Bronchial epithelial cell (primary cell): ENCODE data around the gene PCSK5. TPM values are rescaled to one million over a fixed set of nuclear protein-coding genes. Genes with fewer than 3 reads are reported as not detected.
"Not testable (repeated sequence)": the region's sequence is repeated elsewhere in the genome, so short reads cannot be mapped to it uniquely, and the experiment has no call there.

Experiments used
- DNase-seq: peaks from one replicate; pipeline ENCODE4 v3.0.0-alpha.2; 2010; ENCODE audit warnings: low read depth
- FAIRE-seq: peaks from 2 replicates; lab custom pipeline; 2011; peaks lifted over from hg19 to GRCh38; lab: Jason Lieb, UNC
- H3K27me3 ChIP-seq: 2 replicates; pipeline ENCODE4 v1.5.1; 2011; ENCODE audit warnings: low read length; ENCODE audit not compliant: control insufficient read depth, insufficient read depth
- H3K36me3 ChIP-seq: 2 replicates; pipeline ENCODE4 v1.5.1; 2011; ENCODE audit warnings: low read length; ENCODE audit not compliant: control insufficient read depth, insufficient read depth
- H3K4me3 ChIP-seq: 2 replicates; pipeline ENCODE4 v1.5.1; 2011; ENCODE audit warnings: mild to moderate bottlenecking, low read depth, low read length, control low read depth
- total RNA-seq: library from RNA; depleted of rRNA; stranded (reverse); fragments of >200 nt; gene quantifications from 2 replicates; pipeline ENCODE4 v1.2.1, GENCODE V29; 2014
- TF ChIP-seq, protein P1 (sequence below): IDR thresholded peaks from 2 replicates; pipeline ENCODE4 v1.5.1; 2011; ENCODE audit warnings: mild to moderate bottlenecking, moderate library complexity, low read length, control low read depth, inconsistent platforms; ENCODE audit not compliant: insufficient read depth, severe bottlenecking

Gene PCSK5
- total RNA-seq, 1 donor from 2014 or later: 4.2 TPM

DNA sequence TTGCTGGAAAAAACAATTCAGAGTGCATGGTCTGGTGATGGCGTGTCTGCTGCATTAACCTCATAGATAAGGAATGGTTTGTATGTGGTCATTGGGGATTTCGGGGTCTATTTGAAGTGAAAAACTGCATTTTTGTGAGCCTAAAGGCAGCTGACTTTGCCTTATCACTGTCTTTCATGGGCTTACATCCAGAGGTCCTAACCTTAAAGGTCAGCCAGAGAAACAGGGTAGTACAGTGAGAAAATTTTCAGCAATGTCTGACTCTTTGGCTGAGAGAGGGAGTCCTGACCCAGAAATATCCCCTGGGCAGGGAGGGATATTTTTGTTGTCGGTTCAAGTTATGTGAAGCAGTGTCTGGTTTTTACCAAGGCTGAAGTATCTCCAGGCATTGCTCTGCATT, 5.7 kb downstream of the PCSK5 start:
- Histone ChIP-seq H3K36me3 (no peaks in the 10 kb centered on the region), H3K4me3 (no peak overlapping the region), H3K27me3 (no peaks in the 10 kb centered on the region)
- FAIRE-seq (no peak), DNase-seq (no peak)
- TF ChIP-seq, protein P1, sequence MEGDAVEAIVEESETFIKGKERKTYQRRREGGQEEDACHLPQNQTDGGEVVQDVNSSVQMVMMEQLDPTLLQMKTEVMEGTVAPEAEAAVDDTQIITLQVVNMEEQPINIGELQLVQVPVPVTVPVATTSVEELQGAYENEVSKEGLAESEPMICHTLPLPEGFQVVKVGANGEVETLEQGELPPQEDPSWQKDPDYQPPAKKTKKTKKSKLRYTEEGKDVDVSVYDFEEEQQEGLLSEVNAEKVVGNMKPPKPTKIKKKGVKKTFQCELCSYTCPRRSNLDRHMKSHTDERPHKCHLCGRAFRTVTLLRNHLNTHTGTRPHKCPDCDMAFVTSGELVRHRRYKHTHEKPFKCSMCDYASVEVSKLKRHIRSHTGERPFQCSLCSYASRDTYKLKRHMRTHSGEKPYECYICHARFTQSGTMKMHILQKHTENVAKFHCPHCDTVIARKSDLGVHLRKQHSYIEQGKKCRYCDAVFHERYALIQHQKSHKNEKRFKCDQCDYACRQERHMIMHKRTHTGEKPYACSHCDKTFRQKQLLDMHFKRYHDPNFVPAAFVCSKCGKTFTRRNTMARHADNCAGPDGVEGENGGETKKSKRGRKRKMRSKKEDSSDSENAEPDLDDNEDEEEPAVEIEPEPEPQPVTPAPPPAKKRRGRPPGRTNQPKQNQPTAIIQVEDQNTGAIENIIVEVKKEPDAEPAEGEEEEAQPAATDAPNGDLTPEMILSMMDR: no peak

DNA sequence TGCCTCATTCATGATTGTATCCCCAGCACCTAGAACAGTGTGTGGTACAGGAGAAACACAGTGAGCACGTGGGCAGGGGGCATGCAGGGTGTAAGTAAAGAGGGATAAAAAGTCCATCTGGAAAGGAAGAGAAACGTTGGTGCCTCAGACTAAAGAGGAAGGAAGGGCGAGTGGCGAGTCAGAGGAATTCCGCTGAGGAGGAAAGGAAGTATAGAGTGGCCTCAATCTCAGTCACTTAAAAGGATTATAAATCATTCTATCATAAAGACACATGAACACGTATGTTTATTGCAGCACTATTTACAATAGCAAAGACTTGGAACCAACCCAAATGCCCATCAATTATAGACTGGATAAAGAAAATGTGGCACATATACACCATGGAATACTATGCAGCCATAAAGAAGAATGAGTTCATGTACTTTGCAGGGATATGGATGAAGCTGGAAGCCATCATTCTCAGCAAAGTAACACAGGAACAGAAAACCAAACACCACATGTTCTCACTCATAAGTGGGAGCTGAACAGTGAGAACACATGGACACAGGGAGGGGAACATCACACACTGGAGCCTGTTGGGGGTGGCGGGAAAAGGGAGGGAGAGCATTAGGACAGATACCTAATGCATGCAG, 10.5 kb downstream of the PCSK5 start:
- DNase-seq, FAIRE-seq, H3K36me3 ChIP-seq, H3K27me3 ChIP-seq, H3K4me3 ChIP-seq: not testable (repeated sequence)

DNA sequence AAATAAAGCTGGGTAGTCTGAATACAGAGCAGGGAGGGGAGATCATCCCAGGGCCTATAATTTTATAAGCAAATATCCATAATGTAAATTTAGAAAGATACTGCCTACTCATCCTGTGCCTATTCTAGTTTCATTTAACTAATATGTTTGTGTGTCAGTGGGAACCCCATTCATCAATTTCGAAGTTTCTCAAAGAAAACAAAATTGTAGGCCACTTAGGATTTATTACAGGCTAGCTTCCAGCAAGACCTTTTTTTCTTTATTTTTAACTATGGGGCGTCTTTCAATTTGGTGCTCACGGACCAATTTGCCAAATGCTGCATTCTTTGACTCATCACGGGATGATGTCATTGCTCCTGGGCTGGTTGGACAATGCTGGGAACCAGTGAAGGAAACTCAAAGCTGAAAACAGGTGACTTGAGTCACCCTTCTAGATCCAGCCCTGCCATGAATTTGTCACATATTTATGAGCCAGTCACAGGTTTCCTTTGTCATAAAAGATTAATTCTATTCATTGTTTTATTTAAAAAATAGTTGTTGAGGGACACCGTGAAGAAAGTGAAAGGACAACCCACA, 13.4 kb downstream of the PCSK5 start:
- peak; percentile 73 for DNase-seq
- no peaks in the 10 kb centered on the region for H3K27me3 ChIP-seq
- no peaks in the 10 kb centered on the region for H3K36me3 ChIP-seq
- H3K4me3 ChIP-seq: no peak overlapping the region
- TF ChIP-seq, protein P1: no peak
- FAIRE-seq: no peak

DNA sequence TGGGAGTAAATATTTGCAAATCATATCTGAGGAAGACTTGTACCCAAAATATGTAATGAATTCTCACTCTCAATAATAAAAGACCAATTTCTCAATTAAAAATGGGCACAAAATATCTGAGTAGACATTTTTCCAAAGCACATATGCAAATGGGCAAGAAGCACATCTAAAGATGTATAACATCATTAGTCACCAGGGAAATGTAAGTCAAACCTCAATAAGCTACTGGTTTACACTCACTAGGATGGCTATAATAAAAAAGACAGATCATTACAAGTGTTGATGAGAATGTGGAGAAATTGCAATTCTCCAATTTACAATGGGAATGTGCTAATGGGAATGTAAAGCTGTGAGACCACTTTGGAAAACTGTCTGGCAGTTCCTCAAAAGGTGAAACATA, 13.9 kb downstream of the PCSK5 start:
- Histone ChIP-seq H3K27me3 (no peaks in the 10 kb centered on the region), H3K36me3 (no peaks in the 10 kb centered on the region), H3K4me3 (no peak overlapping the region)
- no peak for DNase-seq
- TF ChIP-seq, protein P1: no peak
- no peak for FAIRE-seq

DNA sequence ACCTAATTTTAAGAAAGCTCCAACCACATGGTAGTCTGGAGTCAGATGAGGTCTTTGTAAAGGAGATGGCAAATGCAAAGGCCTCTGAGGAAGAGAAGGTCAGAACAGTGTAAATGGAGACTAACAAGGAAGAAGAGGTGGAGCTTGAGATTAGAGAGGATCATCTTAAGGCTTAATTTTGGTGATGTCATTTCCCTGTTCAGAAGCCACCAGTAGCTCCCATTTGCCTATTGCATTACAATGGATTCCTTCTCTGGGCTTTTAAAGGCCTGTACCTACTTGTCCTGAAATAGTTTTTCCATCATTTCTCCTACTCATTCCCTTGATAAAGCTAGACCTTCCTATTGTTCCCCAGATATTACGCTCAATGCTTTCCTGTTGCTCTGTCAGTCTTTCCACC, 16.1 kb downstream of the PCSK5 start:
- Histone ChIP-seq H3K4me3 (no peak overlapping the region), H3K36me3 (no peaks in the 10 kb centered on the region), H3K27me3 (no peaks in the 10 kb centered on the region)
- DNase-seq (peak; percentile 94), FAIRE-seq (no peak)
- TF ChIP-seq, protein P1: no peak

DNA sequence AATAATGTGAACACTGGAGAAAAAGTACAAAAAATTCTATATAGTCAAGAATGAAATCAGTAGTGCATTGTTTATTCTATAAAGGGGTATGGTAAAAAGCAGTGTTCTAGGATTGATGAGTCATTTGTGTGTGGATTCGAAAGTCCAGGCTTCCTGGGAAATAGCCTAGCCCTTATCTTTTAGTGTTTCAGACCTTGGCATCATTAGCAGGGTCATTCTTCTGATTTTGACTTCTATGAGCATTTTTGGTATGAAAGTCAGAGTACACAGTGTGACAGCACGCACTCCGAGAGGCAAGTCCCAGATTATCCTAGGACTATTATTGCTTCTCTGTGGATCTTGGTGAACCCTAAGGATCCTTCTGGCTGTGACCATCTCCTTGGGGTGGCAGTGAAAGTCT, 16.9 kb downstream of the PCSK5 start:
- TF ChIP-seq, protein P1: no peak
- no peaks in the 10 kb centered on the region for H3K27me3 ChIP-seq
- no peak overlapping the region for H3K4me3 ChIP-seq
- H3K36me3 ChIP-seq: no peaks in the 10 kb centered on the region
- FAIRE-seq (peak; percentile 60), DNase-seq (no peak)
